Sigmoid colon (tissue), 3 donors: ENCODE data around the gene MORN1.

Experiments
- POLR2A ChIP-seq, 2 donors: fragments of 450-650 bp; IDR thresholded peaks; one replicate each; pipeline ENCODE4 v1.6.1; 2016; ENCODE audit warnings: antibody characterized with exemption in 2 of 2, mild to moderate bottlenecking in 2 of 2, moderate library complexity in 2 of 2
- TF ChIP-seq, protein P1 (sequence below), 4 experiments: fragments of 450-650 bp in 3 of 4; fragments of 200-600 bp in 1 of 4; IDR thresholded peaks; one replicate each; pipeline ENCODE4 v1.5.1; 2016 to 2019; ENCODE audit warnings: antibody characterized with exemption in 4 of 4, mild to moderate bottlenecking in 3 of 4, moderate library complexity in 2 of 4

DNA sequence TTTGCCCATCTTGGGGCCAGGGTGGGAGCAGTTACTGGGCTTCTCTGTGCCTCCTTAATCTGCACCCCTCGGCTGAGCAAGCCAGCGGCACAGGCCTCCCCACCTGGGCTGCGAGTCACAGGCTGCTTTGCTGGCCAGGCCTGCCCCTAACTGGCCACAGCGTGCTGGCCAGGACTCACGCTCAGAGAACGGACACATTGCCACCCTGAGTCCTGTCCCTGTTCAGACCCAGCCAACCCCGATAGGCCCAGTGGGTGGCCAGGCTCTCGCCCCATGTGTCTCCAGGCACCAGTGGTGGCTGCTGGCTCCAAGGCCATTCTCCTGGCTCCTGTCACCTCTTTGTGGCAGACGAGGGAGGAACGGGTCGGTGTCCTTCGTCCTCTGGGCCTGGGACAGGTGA is 61.3 kb downstream of the MORN1 start:
- TF ChIP-seq POLR2A (IDR thresholded peaks at IDR 0.05) = no peak
- TF ChIP-seq, protein P1, sequence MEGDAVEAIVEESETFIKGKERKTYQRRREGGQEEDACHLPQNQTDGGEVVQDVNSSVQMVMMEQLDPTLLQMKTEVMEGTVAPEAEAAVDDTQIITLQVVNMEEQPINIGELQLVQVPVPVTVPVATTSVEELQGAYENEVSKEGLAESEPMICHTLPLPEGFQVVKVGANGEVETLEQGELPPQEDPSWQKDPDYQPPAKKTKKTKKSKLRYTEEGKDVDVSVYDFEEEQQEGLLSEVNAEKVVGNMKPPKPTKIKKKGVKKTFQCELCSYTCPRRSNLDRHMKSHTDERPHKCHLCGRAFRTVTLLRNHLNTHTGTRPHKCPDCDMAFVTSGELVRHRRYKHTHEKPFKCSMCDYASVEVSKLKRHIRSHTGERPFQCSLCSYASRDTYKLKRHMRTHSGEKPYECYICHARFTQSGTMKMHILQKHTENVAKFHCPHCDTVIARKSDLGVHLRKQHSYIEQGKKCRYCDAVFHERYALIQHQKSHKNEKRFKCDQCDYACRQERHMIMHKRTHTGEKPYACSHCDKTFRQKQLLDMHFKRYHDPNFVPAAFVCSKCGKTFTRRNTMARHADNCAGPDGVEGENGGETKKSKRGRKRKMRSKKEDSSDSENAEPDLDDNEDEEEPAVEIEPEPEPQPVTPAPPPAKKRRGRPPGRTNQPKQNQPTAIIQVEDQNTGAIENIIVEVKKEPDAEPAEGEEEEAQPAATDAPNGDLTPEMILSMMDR (IDR thresholded peaks at IDR 0.05) = no peak
